Thyroid gland (tissue), 4 donors: Measurements from ENCODE around the gene BTBD1.

Experiments used
- CTCF ChIP-seq, 6 experiments: fragments of 200-600 bp in 3 of 6; fragments of 450-650 bp in 3 of 6; sonication (generic) in 3 of 6; IDR thresholded peaks; one replicate each; pipeline ENCODE4 v1.5.1; 2016 to 2019; ENCODE audit warnings: antibody characterized with exemption in 6 of 6, mild to moderate bottlenecking in 2 of 6, inconsistent platforms in 1 of 6, moderate library complexity in 1 of 6
- POLR2A ChIP-seq, 2 donors: fragments of 450-650 bp; IDR thresholded peaks; one replicate each; pipeline ENCODE4 v1.6.1; 2017; ENCODE audit warnings: antibody characterized with exemption in 2 of 2, mild to moderate bottlenecking in 2 of 2, moderate library complexity in 1 of 2

DNA sequence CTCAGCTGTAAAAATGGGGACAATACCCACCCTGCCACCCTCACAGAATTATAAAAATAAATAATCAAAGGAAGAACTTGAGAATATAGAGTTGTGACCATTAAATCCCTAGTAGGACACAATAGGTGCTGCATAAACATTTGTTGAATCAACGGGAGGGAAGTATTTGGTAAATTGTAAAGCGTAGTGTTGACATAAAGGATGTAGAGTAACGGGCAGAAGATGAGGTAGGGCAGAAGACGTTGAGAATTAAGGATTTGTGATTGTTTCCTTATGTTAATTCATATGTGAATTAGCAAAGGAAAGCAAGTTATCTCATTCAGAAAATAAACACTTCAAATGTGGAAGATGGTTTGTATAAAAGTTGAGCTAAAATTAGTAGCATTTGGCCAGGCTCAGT is 73.9 kb downstream of the BTBD1 start:
- TF ChIP-seq CTCF (IDR thresholded peaks at IDR 0.05) = no peak
- TF ChIP-seq POLR2A (IDR thresholded peaks at IDR 0.05) = no peak
